CD14-positive monocyte (primary cell): ENCODE results near the gene COL24A1. TPM values are rescaled to one million over a fixed set of nuclear protein-coding genes. Genes with fewer than 3 reads are reported as not detected.

ENCODE experiments used
- DNase-seq, 3 donors: peaks; one replicate each; pipeline ENCODE4 v3.0.0-alpha.2; 2011 to 2022
- H2AFZ ChIP-seq: 2 replicates; pipeline ENCODE4 v1.6.0; 2012; ENCODE audit warnings: mild to moderate bottlenecking, low read depth, low read length, inconsistent platforms; ENCODE audit not compliant: insufficient read depth, poor library complexity, severe bottlenecking
- H3K27ac ChIP-seq, 2 donors: 1 replicate in 1 of 2; 2 replicates in 1 of 2; pipeline ENCODE4 v1.5.1; 2012 to 2013; ENCODE audit warnings: low read length in 2 of 2, control low read depth in 1 of 2, inconsistent platforms in 1 of 2, low read depth in 1 of 2, mild to moderate bottlenecking in 1 of 2
- H3K27me3 ChIP-seq, 2 donors: one replicate each; pipeline versions ENCODE4 v1.6.0 to v1.6.1; 2011 to 2013; ENCODE audit warnings: low read length in 2 of 2; ENCODE audit not compliant: control insufficient read depth in 2 of 2, insufficient read depth in 2 of 2
- H3K36me3 ChIP-seq, 2 donors: replicated peaks in 1 of 2; 1 replicate in 1 of 2; 2 replicates in 1 of 2; pipeline versions ENCODE4 v1.5.1 to v1.6.1; 2012 to 2013; ENCODE audit warnings: low read length in 2 of 2, control low read depth in 1 of 2, inconsistent platforms in 1 of 2, mild to moderate bottlenecking in 1 of 2; ENCODE audit not compliant: insufficient read depth in 2 of 2, control insufficient read depth in 1 of 2
- H3K4me1 ChIP-seq, 2 donors: 1 replicate in 1 of 2; 2 replicates in 1 of 2; pipeline versions ENCODE4 v1.5.1 to v1.6.1; 2012 to 2013; ENCODE audit warnings: low read length in 2 of 2, control low read depth in 1 of 2, inconsistent platforms in 1 of 2, mild to moderate bottlenecking in 1 of 2, moderate library complexity in 1 of 2; ENCODE audit not compliant: insufficient read depth in 2 of 2, control insufficient read depth in 1 of 2
- H3K4me2 ChIP-seq: replicated peaks from 2 replicates; pipeline ENCODE3; 2012; ENCODE audit warnings: low read length, moderate library complexity, mild to moderate bottlenecking; ENCODE audit not compliant: poor library complexity, severe bottlenecking; ENCODE audit errors: extremely low read depth
- H3K4me3 ChIP-seq, 3 experiments: fragments of 200-600 bp in 1 of 3; sonication (generic) in 1 of 3; replicated peaks in 1 of 3; 1 replicate in 2 of 3; 2 replicates in 1 of 3; pipeline ENCODE4 v1.5.1; 2011 to 2013; ENCODE audit warnings: low read length in 3 of 3, mild to moderate bottlenecking in 3 of 3, control low read depth in 2 of 3, low read depth in 2 of 3, inconsistent platforms in 1 of 3, moderate library complexity in 1 of 3
- H3K79me2 ChIP-seq: 2 replicates; pipeline ENCODE4 v1.6.0; 2012; ENCODE audit warnings: mild to moderate bottlenecking, control low read depth, inconsistent platforms, low read length, moderate library complexity; ENCODE audit not compliant: insufficient read depth
- H3K9ac ChIP-seq: 2 replicates; pipeline ENCODE4 v1.6.0; 2017; ENCODE audit warnings: low read length, mild to moderate bottlenecking; ENCODE audit not compliant: insufficient read depth, poor library complexity, severe bottlenecking
- H3K9me3 ChIP-seq, 2 donors: replicated peaks in 1 of 2; 1 replicate in 1 of 2; 2 replicates in 1 of 2; pipeline versions ENCODE4 v1.5.1 to v1.6.1; 2012 to 2013; ENCODE audit warnings: low read length in 2 of 2, control low read depth in 1 of 2; ENCODE audit not compliant: control insufficient read depth in 1 of 2, insufficient read depth in 1 of 2
- H4K20me1 ChIP-seq: 2 replicates; pipeline ENCODE4 v1.6.0; 2012; ENCODE audit warnings: mild to moderate bottlenecking, low read length, control low read depth, moderate library complexity; ENCODE audit not compliant: insufficient read depth
- H3K27ac Mint-ChIP-seq, 7 donors: one replicate each; pipeline ENCODE4 v1.8.0; 2020; ENCODE audit warnings: mild to moderate bottlenecking in 7 of 7, mixed read lengths in 7 of 7, moderate library complexity in 6 of 7, inconsistent platforms in 2 of 7
- H3K27me3 Mint-ChIP-seq, 3 donors: one replicate each; pipeline ENCODE4 v1.8.0; 2021 to 2022; ENCODE audit warnings: low read depth in 3 of 3, mild to moderate bottlenecking in 3 of 3, mixed read lengths in 3 of 3, moderate library complexity in 3 of 3, inconsistent platforms in 1 of 3
- H3K36me3 Mint-ChIP-seq, 2 donors: one replicate each; pipeline ENCODE4 v1.8.0; 2020; ENCODE audit warnings: mixed read lengths in 2 of 2, inconsistent platforms in 1 of 2, mild to moderate bottlenecking in 1 of 2
- H3K4me1 Mint-ChIP-seq: one replicate; pipeline ENCODE4 v1.8.0; 2020; ENCODE audit warnings: mild to moderate bottlenecking, mixed read lengths
- H3K4me3 Mint-ChIP-seq, 2 donors: one replicate each; pipeline ENCODE4 v1.8.0; 2020; ENCODE audit warnings: mild to moderate bottlenecking in 2 of 2, mixed read lengths in 2 of 2, moderate library complexity in 1 of 2
- H3K9me3 Mint-ChIP-seq, 7 donors: one replicate each; pipeline ENCODE4 v1.8.0; 2020 to 2022; ENCODE audit warnings: mixed read lengths in 7 of 7, mild to moderate bottlenecking in 6 of 7, moderate library complexity in 6 of 7, inconsistent platforms in 2 of 7
- WGBS: methylation state at CpG from one replicate; pipeline ENCODE4 v1.1.5; 2013; ENCODE audit warnings: missing lambda C conversion rate; ENCODE audit not compliant: insufficient coverage; 5-methylcytosine and 5-hydroxymethylcytosine counted together
- intact Hi-C, 2 donors: fragments of 100-400 bp; cut with micrococcal nuclease; formaldehyde crosslinking; loops; one replicate each; pipeline versions ENCODE4 v1.15.0 to v1.15.1; 2023
- polyA plus RNA-seq, 3 donors: library from polyadenylated mRNA; depleted of rRNA in 1 of 3; unstranded in 2 of 3; stranded (reverse) in 1 of 3; fragments of 300-500 nt in 2 of 3; fragments of >200 nt in 1 of 3; fragmentation: Illumina TruSeq in 2 of 3; gene quantifications; 1 replicate in 2 of 3; 2 replicates in 1 of 3; pipeline ENCODE4 v1.2.3, GENCODE V29; 2012 to 2021
- TF ChIP-seq, protein P1 (sequence below): fragments of 200-600 bp; IDR thresholded peaks from one replicate; pipeline ENCODE4 v1.8.0; 2022; ENCODE audit warnings: antibody characterized with exemption, mild to moderate bottlenecking

COL24A1 gene
- polyA plus RNA-seq, 3 donors, result 0.05 to 0.13 TPM; not detected in 1

- no peak overlapping the region for H3K4me2 ChIP-seq
- H3K9me3 ChIP-seq, result no peaks in the 10 kb centered on the region
- H3K4me1 Mint-ChIP-seq, result no peaks in the 10 kb centered on the region
- peaks cover 0 to 2% (median 0%) of the 10 kb centered on the region in 7 donors for H3K9me3 Mint-ChIP-seq
- H3K4me3 Mint-ChIP-seq, result no peak overlapping the region
- no peaks in the 10 kb centered on the region for H3K36me3 Mint-ChIP-seq
- no peaks in the 10 kb centered on the region for H3K27me3 ChIP-seq
- no peaks in the 10 kb centered on the region for H3K36me3 ChIP-seq
- no peaks in the 10 kb centered on the region for H4K20me1 ChIP-seq
- H2AFZ ChIP-seq, result no peak overlapping the region
- H3K4me1 ChIP-seq, result no peaks in the 10 kb centered on the region
- H3K79me2 ChIP-seq, result no peaks in the 10 kb centered on the region
- H3K27ac ChIP-seq, result no peak overlapping the region
- TF ChIP-seq, protein P1, sequence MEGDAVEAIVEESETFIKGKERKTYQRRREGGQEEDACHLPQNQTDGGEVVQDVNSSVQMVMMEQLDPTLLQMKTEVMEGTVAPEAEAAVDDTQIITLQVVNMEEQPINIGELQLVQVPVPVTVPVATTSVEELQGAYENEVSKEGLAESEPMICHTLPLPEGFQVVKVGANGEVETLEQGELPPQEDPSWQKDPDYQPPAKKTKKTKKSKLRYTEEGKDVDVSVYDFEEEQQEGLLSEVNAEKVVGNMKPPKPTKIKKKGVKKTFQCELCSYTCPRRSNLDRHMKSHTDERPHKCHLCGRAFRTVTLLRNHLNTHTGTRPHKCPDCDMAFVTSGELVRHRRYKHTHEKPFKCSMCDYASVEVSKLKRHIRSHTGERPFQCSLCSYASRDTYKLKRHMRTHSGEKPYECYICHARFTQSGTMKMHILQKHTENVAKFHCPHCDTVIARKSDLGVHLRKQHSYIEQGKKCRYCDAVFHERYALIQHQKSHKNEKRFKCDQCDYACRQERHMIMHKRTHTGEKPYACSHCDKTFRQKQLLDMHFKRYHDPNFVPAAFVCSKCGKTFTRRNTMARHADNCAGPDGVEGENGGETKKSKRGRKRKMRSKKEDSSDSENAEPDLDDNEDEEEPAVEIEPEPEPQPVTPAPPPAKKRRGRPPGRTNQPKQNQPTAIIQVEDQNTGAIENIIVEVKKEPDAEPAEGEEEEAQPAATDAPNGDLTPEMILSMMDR, result no peak
- H3K27ac Mint-ChIP-seq, result no peak overlapping the region
- H3K27me3 Mint-ChIP-seq, result no peaks in the 10 kb centered on the region
- no peak overlapping the region for H3K9ac ChIP-seq
- H3K4me3 ChIP-seq, result no peak overlapping the region
- intact Hi-C loops, result no loop called here
- no peak for DNase-seq
These were observed 222.6 kb downstream of the COL24A1 start for GRCh38 chr1:85933961-85934360.

GRCh38 chr1:85911742-85912141 lies 244.8 kb downstream of the COL24A1 start:
- Mint-ChIP-seq H3K27me3 (no peaks in the 10 kb centered on the region), H3K27ac (no peak overlapping the region), H3K9me3 (no peaks in the 10 kb centered on the region), H3K4me3 (no peak overlapping the region), H3K36me3 (no peaks in the 10 kb centered on the region), H3K4me1 (no peaks in the 10 kb centered on the region)
- intact Hi-C loops, result no loop called here
- Histone ChIP-seq H3K9me3 (no peaks in the 10 kb centered on the region), H3K36me3 (no peaks in the 10 kb centered on the region), H3K4me2 (no peak overlapping the region), H3K27me3 (no peaks in the 10 kb centered on the region), H3K27ac (no peak overlapping the region), H2AFZ (no peak overlapping the region), H4K20me1 (no peaks in the 10 kb centered on the region), H3K9ac (no peak overlapping the region), H3K4me1 (no peaks in the 10 kb centered on the region), H3K79me2 (no peaks in the 10 kb centered on the region), H3K4me3 (no peak overlapping the region)
- WGBS, result no CpG with 5 or more reads among the region's 3 CpGs
- TF ChIP-seq, protein P1, result no peak
- DNase-seq, result no peak
